GM21526 (cell line): Measurements from ENCODE around the gene ATP2A1.
"Not testable (repeated sequence)": the region's sequence is repeated elsewhere in the genome, so short reads cannot be mapped to it uniquely, and the experiment has no call there.

Source experiments
- ATAC-seq: cut with Tn5 transposase; IDR thresholded peaks from one replicate; pipeline ENCODE4 v1.9.1; 2021; ENCODE audit warnings: moderate library complexity; ENCODE audit not compliant: unreplicated experiment, low FRiP score

Gene ATP2A1

GRCh38 chr16:28932339-28933141, 54.3 kb downstream of the ATP2A1 start:
- ATAC-seq: no peak

- no peak for ATAC-seq
Measured at GRCh38 chr16:28933171-28933570, 54.9 kb downstream of the ATP2A1 start.

GRCh38 chr16:28935346-28935745, 57.1 kb downstream of the ATP2A1 start:
- no peak for ATAC-seq

GRCh38 chr16:28935924-28936783, 57.9 kb downstream of the ATP2A1 start:
- ATAC-seq: no peak

- ATAC-seq: no peak
Measured at GRCh38 chr16:28936784-28937155, 58.5 kb downstream of the ATP2A1 start.

GRCh38 chr16:28937222-28937876, 59.1 kb downstream of the ATP2A1 start:
- no peak for ATAC-seq

- no peak for ATAC-seq
Measured at GRCh38 chr16:28938721-28939120, 60.4 kb downstream of the ATP2A1 start.

GRCh38 chr16:28939825-28940224, 61.5 kb downstream of the ATP2A1 start:
- ATAC-seq: not testable (repeated sequence)

- no peak for ATAC-seq
Measured at GRCh38 chr16:28943281-28943680, 65.0 kb downstream of the ATP2A1 start.

- ATAC-seq: no peak
Measured at GRCh38 chr16:28946681-28947080, 68.4 kb downstream of the ATP2A1 start.

GRCh38 chr16:28950648-28951409, 72.5 kb downstream of the ATP2A1 start, which contains the start of gene NFATC2IP:
Gene NFATC2IP (plus strand): TSS chr16:28950937. CDS start chr16:28951012, 75 bp downstream.
- ATAC-seq: peak; percentile 90

GRCh38 chr16:28951410-28951943, 73.2 kb downstream of the ATP2A1 start:
- no peak for ATAC-seq
